H1 (cell line): Measurements from ENCODE around the gene ADD1. TPM values are rescaled to one million over a fixed set of nuclear protein-coding genes. Genes with fewer than 3 reads are reported as not detected.
"Not testable (repeated sequence)": the region's sequence is repeated elsewhere in the genome, so short reads cannot be mapped to it uniquely, and the experiment has no call there.

Experiments
- CTCF ChIA-PET: fragments of 300-600 bp; sonication (Branson Sonifier 250); formaldehyde crosslinking; loops from one replicate; lab custom pipeline; 2021; ENCODE audit not compliant: partially characterized antibody; lab: Charles Lee
- POLR2A ChIA-PET: fragments of 300-600 bp; sonication (Branson Sonifier 250); formaldehyde crosslinking; loops from one replicate; lab custom pipeline; 2021; ENCODE audit warnings: inconsistent platforms; ENCODE audit not compliant: partially characterized antibody; lab: Charles Lee
- DNase-seq, 2 experiments: peaks; one replicate each; pipeline versions ENCODE4 v3.0.0 to v3.0.0-alpha.2; 2010 to 2022; ENCODE audit warnings: low spot score in 2 of 2, low read depth in 1 of 2, mixed read lengths in 1 of 2
- FAIRE-seq: peaks from 2 replicates; lab custom pipeline; 2011; peaks lifted over from hg19 to GRCh38; lab: Jason Lieb, UNC
- H2AFZ ChIP-seq: 2 replicates; pipeline ENCODE4 v1.8.1; 2012; ENCODE audit warnings: low read length, inconsistent platforms
- H2AK5ac ChIP-seq: 2 replicates; pipeline ENCODE4 v1.6.1; 2013; ENCODE audit warnings: low read depth, low read length
- H2BK120ac ChIP-seq: replicated peaks from 2 replicates; pipeline ENCODE3; 2013; ENCODE audit warnings: low read depth, low read length, inconsistent platforms
- H2BK12ac ChIP-seq: 2 replicates; pipeline ENCODE4 v1.6.1; 2013; ENCODE audit warnings: low read depth, low read length
- H2BK15ac ChIP-seq: 2 replicates; pipeline ENCODE4 v1.6.1; 2013; ENCODE audit warnings: low read length
- H2BK20ac ChIP-seq: 2 replicates; pipeline ENCODE4 v1.6.1; 2013; ENCODE audit warnings: low read length
- H2BK5ac ChIP-seq: 2 replicates; pipeline ENCODE4 v1.6.1; 2013; ENCODE audit warnings: low read depth, low read length
- H3K14ac ChIP-seq: 2 replicates; pipeline ENCODE4 v1.6.1; 2013; ENCODE audit warnings: inconsistent platforms; ENCODE audit not compliant: insufficient read length
- H3K18ac ChIP-seq: 2 replicates; pipeline ENCODE4 v1.6.1; 2013; ENCODE audit warnings: low read length; ENCODE audit errors: extremely low read depth
- H3K23ac ChIP-seq: 2 replicates; pipeline ENCODE4 v1.6.1; 2013; ENCODE audit warnings: inconsistent platforms; ENCODE audit not compliant: insufficient read length
- H3K23me2 ChIP-seq: 2 replicates; pipeline ENCODE4 v1.6.1; 2013; ENCODE audit warnings: low read depth, low read length
- H3K27ac ChIP-seq: 2 replicates; pipeline ENCODE4 v1.6.1; 2011; ENCODE audit warnings: low read depth, low read length, inconsistent platforms
- H3K27me3 ChIP-seq, 4 experiments: replicated peaks in 1 of 4; 1 replicate in 1 of 4; 2 replicates in 3 of 4; pipeline versions ENCODE4 v1.6.1 to v1.8.1; 2011 to 2013; ENCODE audit warnings: low read length in 3 of 4, mild to moderate bottlenecking in 3 of 4, inconsistent platforms in 2 of 4, mixed read lengths in 2 of 4, moderate library complexity in 1 of 4; ENCODE audit not compliant: control insufficient read depth in 3 of 4, insufficient read depth in 3 of 4; ENCODE audit errors: extremely low read depth in 1 of 4
- H3K36me3 ChIP-seq, 4 experiments: 2 replicates each; pipeline versions ENCODE4 v1.6.1 to v1.8.1; 2011 to 2013; ENCODE audit warnings: mild to moderate bottlenecking in 4 of 4, low read length in 3 of 4, moderate library complexity in 2 of 4, control low read depth in 1 of 4, inconsistent platforms in 1 of 4; ENCODE audit not compliant: insufficient read depth in 4 of 4, control insufficient read depth in 2 of 4
- H3K4ac ChIP-seq: replicated peaks from 2 replicates; pipeline ENCODE3; 2013; ENCODE audit warnings: low read length, low read depth, mixed read lengths, inconsistent platforms; ENCODE audit not compliant: insufficient read length
- H3K4me1 ChIP-seq, 4 experiments: replicated peaks in 1 of 4; 1 replicate in 1 of 4; 2 replicates in 3 of 4; pipeline versions ENCODE4 v1.6.1 to v1.8.1; 2011 to 2013; ENCODE audit warnings: low read length in 3 of 4, inconsistent platforms in 2 of 4, mixed read lengths in 1 of 4; ENCODE audit not compliant: insufficient read depth in 4 of 4, control insufficient read depth in 3 of 4
- H3K4me2 ChIP-seq, 2 experiments: 2 replicates each; pipeline versions ENCODE4 v1.6.1 to v1.8.1; 2011 to 2013; ENCODE audit warnings: low read depth in 2 of 2, low read length in 2 of 2, control low read depth in 1 of 2, inconsistent platforms in 1 of 2, mild to moderate bottlenecking in 1 of 2; ENCODE audit not compliant: insufficient read depth in 1 of 2
- H3K4me3 ChIP-seq, 4 experiments: fragments of 200-600, 300-600 bp in 1 of 4; sonication (generic), shearing (Covaris generic), sonication (Bioruptor Twin) in 1 of 4; 2 replicates each; pipeline versions ENCODE4 v1.5.1 to v1.8.1; 2011 to 2016; ENCODE audit warnings: low read length in 4 of 4, low read depth in 3 of 4, control low read depth in 2 of 4, inconsistent platforms in 2 of 4, mild to moderate bottlenecking in 2 of 4, mixed read lengths in 1 of 4, moderate library complexity in 1 of 4; ENCODE audit not compliant: insufficient read depth in 2 of 4; ENCODE audit errors: extremely low read depth in 1 of 4
- H3K56ac ChIP-seq: replicated peaks from 2 replicates; pipeline ENCODE3; 2013; ENCODE audit warnings: low read depth, mild to moderate bottlenecking, mixed read lengths, low read length, inconsistent platforms; ENCODE audit not compliant: insufficient read length
- H3K79me1 ChIP-seq: 2 replicates; pipeline ENCODE4 v1.6.1; 2013; ENCODE audit warnings: low read depth, low read length, control low read depth
- H3K79me2 ChIP-seq, 2 experiments: 2 replicates each; pipeline versions ENCODE4 v1.6.1 to v1.8.1; 2012 to 2013; ENCODE audit warnings: low read length in 2 of 2, mild to moderate bottlenecking in 2 of 2, inconsistent platforms in 1 of 2; ENCODE audit not compliant: insufficient read depth in 2 of 2, control insufficient read depth in 1 of 2
- H3K9ac ChIP-seq, 4 experiments: replicated peaks in 1 of 4; 1 replicate in 1 of 4; 2 replicates in 3 of 4; pipeline versions ENCODE4 v1.6.1 to v1.8.1; 2011 to 2013; ENCODE audit warnings: low read depth in 3 of 4, low read length in 3 of 4, control low read depth in 2 of 4, mild to moderate bottlenecking in 2 of 4, moderate library complexity in 2 of 4, inconsistent platforms in 1 of 4; ENCODE audit errors: extremely low read depth in 1 of 4
- H3K9me3 ChIP-seq, 2 experiments: 2 replicates each; pipeline versions ENCODE4 v1.6.1 to v1.8.1; 2012 to 2013; ENCODE audit warnings: mild to moderate bottlenecking in 2 of 2, moderate library complexity in 2 of 2, control low read depth in 1 of 2, inconsistent platforms in 1 of 2, low read depth in 1 of 2, low read length in 1 of 2, mixed read lengths in 1 of 2; ENCODE audit not compliant: insufficient read depth in 2 of 2
- H4K20me1 ChIP-seq, 2 experiments: replicated peaks in 1 of 2; 2 replicates each; pipeline versions ENCODE3 to v1.8.1; 2011 to 2013; ENCODE audit warnings: inconsistent platforms in 2 of 2, low read length in 2 of 2, mild to moderate bottlenecking in 1 of 2; ENCODE audit not compliant: insufficient read depth in 2 of 2, control insufficient read depth in 1 of 2
- H4K5ac ChIP-seq: 2 replicates; pipeline ENCODE4 v1.6.1; 2013; ENCODE audit warnings: low read length, low read depth, mixed read lengths, inconsistent platforms; ENCODE audit not compliant: insufficient read length
- H4K8ac ChIP-seq: 2 replicates; pipeline ENCODE4 v1.8.0; 2013; ENCODE audit warnings: mild to moderate bottlenecking, moderate library complexity, low read length, inconsistent platforms; ENCODE audit not compliant: insufficient read depth; ENCODE audit errors: extremely low read depth
- H4K91ac ChIP-seq: replicated peaks from 2 replicates; pipeline ENCODE3; 2013; ENCODE audit warnings: low read length, mixed read lengths, inconsistent platforms; ENCODE audit not compliant: insufficient read length
- WGBS, 2 experiments: shearing (Covaris generic) in 1 of 2; methylation state at CpG; one replicate each; pipeline versions ENCODE4 v1.1.6 to v1.1.7; 2013 to 2015; ENCODE audit warnings: low lambda C conversion rate in 2 of 2, mixed read lengths in 2 of 2, inconsistent platforms in 1 of 2, low coverage in 1 of 2, missing lambda C conversion rate in 1 of 2; ENCODE audit not compliant: insufficient replicate concordance in 2 of 2, insufficient coverage in 1 of 2, insufficient read length in 1 of 2; ENCODE audit errors: extremely low coverage in 1 of 2, missing lambda C conversion rate in 1 of 2; 5-methylcytosine and 5-hydroxymethylcytosine counted together
- polyA plus RNA-seq, 7 experiments: library from polyadenylated mRNA; depleted of rRNA in 3 of 7; stranded (reverse) in 5 of 7; unstranded in 2 of 7; fragments of >200 nt in 5 of 7; fragments of 200-250 nt in 2 of 7; gene quantifications; 1 replicate in 5 of 7; 2 replicates in 1 of 7; 4 replicates in 1 of 7; pipeline versions ENCODE4 v1.2.1 to v1.2.3, GENCODE V29; 2011 to 2013; ENCODE audit warnings: missing spikeins in 2 of 7, mixed read lengths in 2 of 7
- total RNA-seq: library from RNA; stranded (reverse); fragmentation: NEBNext Ultra II Directional; extraction: Animal tissue kit (Norgen Biotek cat#: 25700); gene quantifications from 2 replicates; pipeline ENCODE4 v1.2.1, GENCODE V29; 2021

ADD1 gene
- total and polyA plus RNA-seq, 2 of the 8 experiments (the other 6 are each of a cell fraction or from before 2014, with no cell fraction given) = 113 to 143 TPM

- H2BK15ac ChIP-seq, H3K9me3 ChIP-seq, H3K23ac ChIP-seq, H3K79me1 ChIP-seq, H3K56ac ChIP-seq, H3K9ac ChIP-seq, H3K18ac ChIP-seq, H2BK120ac ChIP-seq, H3K4me1 ChIP-seq, H2AK5ac ChIP-seq, H3K4me2 ChIP-seq, H2AFZ ChIP-seq, H3K79me2 ChIP-seq, H2BK12ac ChIP-seq, DNase-seq, H3K14ac ChIP-seq, H3K4ac ChIP-seq, H3K27me3 ChIP-seq, FAIRE-seq, H4K5ac ChIP-seq, H2BK5ac ChIP-seq, H4K91ac ChIP-seq, H4K8ac ChIP-seq, H3K4me3 ChIP-seq, H2BK20ac ChIP-seq, H3K27ac ChIP-seq, H3K23me2 ChIP-seq: not testable (repeated sequence)
- CTCF ChIA-PET = interaction anchor here (0.8 to 2.5 kb wide), 3 partner anchors 8 to 195 kb away, joined by 3 to 18 read pairs (median 4); no protein-coding TSS in a partner anchor
- peaks cover 12 to 21% of the 10 kb centered on the region in 2 experiments for H4K20me1 ChIP-seq
- 94% methylated on average over 21 of the region's 30 CpGs; no CpG with 5 or more reads in 1 of the 2 experiments for WGBS, 2 experiments
- H3K36me3 ChIP-seq = peaks cover 55 to 83% (median 77%) of the 10 kb centered on the region in 4 experiments
- POLR2A ChIA-PET = interaction anchor here (0.7 to 3.3 kb wide), 8 partner anchors 9 to 33 kb away, joined by 3 to 19 read pairs (median 5); no protein-coding TSS in a partner anchor
These were observed 102.3 kb downstream of the ADD1 start for GRCh38 chr4:2945619-2946604.
